GM06990 (cell line): ENCODE measurements around the gene PPP1R12A.

Experiments
- DNase-seq: peaks from one replicate; pipeline ENCODE4 v3.0.0-alpha.2; 2011; ENCODE audit not compliant: insufficient read length; ENCODE audit errors: extremely low read depth
- H3K27me3 ChIP-seq: replicated peaks from 2 replicates; pipeline ENCODE4 v1.6.0; 2011; ENCODE audit warnings: low read length; ENCODE audit not compliant: control insufficient read depth, insufficient read depth
- H3K36me3 ChIP-seq: 2 replicates; pipeline ENCODE4 v1.5.1; 2011; ENCODE audit warnings: low read length; ENCODE audit not compliant: control insufficient read depth, insufficient read depth
- H3K4me3 ChIP-seq: replicated peaks from 2 replicates; pipeline ENCODE4 v1.5.1; 2011; ENCODE audit warnings: low read depth, mild to moderate bottlenecking, control low read depth, low read length
- TF ChIP-seq, protein P1 (sequence below): IDR thresholded peaks from 2 replicates; pipeline ENCODE4 v1.5.1; 2011; ENCODE audit warnings: low read length, control low read depth, mild to moderate bottlenecking, inconsistent platforms; ENCODE audit not compliant: insufficient read depth, poor library complexity, severe bottlenecking

PPP1R12A gene

DNA sequence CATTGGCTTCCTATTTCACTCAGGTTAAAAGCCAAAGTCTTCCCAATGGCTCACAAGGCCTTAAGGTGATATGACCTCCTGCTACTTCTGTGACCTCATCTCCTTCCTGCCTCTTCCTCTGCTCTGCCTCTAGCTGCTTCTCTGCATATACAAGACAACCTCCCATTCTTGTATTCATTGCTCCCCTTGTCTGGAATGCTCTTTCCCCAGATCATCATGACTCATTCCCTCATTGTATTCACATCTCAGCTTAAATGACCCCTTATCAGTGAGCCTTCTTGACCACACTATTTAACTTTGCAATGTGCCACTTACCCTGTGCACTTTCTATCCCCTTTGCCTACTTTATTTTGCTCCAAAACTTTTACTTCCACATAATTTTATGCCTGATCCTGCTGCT is 90.2 kb downstream of the PPP1R12A start:
- Histone ChIP-seq H3K4me3 (no peak overlapping the region), H3K27me3 (no peaks in the 10 kb centered on the region), H3K36me3 (peaks cover 5% of the 10 kb centered on the region)
- DNase-seq = no peak
- TF ChIP-seq, protein P1, sequence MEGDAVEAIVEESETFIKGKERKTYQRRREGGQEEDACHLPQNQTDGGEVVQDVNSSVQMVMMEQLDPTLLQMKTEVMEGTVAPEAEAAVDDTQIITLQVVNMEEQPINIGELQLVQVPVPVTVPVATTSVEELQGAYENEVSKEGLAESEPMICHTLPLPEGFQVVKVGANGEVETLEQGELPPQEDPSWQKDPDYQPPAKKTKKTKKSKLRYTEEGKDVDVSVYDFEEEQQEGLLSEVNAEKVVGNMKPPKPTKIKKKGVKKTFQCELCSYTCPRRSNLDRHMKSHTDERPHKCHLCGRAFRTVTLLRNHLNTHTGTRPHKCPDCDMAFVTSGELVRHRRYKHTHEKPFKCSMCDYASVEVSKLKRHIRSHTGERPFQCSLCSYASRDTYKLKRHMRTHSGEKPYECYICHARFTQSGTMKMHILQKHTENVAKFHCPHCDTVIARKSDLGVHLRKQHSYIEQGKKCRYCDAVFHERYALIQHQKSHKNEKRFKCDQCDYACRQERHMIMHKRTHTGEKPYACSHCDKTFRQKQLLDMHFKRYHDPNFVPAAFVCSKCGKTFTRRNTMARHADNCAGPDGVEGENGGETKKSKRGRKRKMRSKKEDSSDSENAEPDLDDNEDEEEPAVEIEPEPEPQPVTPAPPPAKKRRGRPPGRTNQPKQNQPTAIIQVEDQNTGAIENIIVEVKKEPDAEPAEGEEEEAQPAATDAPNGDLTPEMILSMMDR = no peak

DNA sequence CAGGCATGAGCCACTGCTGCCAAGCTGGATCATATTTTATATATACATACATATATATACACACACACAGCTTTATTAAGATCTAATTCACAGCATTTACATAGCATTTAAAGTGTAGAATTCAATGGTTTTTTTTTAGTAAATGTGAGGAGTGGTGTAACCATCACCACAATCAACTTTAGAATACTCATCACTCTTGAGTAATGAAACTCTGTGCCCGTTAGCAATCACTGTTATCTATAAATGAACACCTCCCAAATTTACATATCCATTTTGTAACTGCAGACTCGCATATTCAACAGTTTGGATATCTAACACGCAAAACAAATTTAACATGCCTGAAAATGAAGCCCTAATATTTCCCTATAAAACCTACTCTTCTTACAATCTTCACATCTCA is 90.9 kb downstream of the PPP1R12A start:
- DNase-seq = no peak
- peaks cover 5% of the 10 kb centered on the region for H3K36me3 ChIP-seq
- no peak overlapping the region for H3K4me3 ChIP-seq
- TF ChIP-seq, protein P1 = no peak
- no peaks in the 10 kb centered on the region for H3K27me3 ChIP-seq

DNA sequence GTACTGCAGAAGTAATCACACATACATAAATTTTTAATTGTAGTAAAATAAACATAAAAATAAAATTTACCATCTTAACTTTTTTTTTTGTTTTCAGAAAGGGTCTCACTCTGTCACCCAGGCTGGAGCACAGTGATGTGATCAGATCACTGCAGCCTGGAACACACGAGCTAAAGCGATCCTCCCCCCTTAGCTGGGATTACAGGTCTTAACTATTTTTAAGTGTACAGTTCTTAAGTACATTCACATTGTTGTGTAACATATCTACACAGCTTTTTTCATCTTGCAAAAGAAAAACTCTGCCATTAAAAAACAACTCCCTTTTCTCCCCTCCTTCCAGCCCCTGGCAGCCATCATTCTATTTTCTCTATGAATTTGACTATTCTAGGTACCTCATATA is 92.3 kb downstream of the PPP1R12A start:
- DNase-seq = no peak
- TF ChIP-seq, protein P1 = no peak
- H3K36me3 ChIP-seq = peaks cover 6% of the 10 kb centered on the region
- H3K27me3 ChIP-seq = no peaks in the 10 kb centered on the region
- no peak overlapping the region for H3K4me3 ChIP-seq

DNA sequence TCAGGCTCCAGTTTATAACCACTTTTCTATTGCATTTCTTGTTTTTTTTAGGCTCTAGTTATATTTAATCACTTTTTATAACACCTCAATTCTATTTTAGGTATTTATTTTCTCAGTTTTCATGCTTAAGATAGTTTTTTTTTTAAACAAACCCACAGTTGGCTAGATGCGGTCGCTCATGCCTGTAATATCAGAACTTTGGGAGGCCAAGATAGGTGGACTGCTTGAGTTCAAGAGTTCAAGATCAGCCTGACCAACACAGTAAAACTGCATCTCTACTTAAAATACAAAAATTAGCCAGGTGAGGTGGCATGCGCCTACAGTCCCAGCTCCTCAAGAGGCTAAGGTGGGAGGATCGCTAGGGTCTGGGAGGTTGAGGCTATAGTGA is 93.0 kb downstream of the PPP1R12A start:
- TF ChIP-seq, protein P1 = no peak
- no peak overlapping the region for H3K4me3 ChIP-seq
- no peak for DNase-seq
- H3K36me3 ChIP-seq = peaks cover 6% of the 10 kb centered on the region
- no peaks in the 10 kb centered on the region for H3K27me3 ChIP-seq

DNA sequence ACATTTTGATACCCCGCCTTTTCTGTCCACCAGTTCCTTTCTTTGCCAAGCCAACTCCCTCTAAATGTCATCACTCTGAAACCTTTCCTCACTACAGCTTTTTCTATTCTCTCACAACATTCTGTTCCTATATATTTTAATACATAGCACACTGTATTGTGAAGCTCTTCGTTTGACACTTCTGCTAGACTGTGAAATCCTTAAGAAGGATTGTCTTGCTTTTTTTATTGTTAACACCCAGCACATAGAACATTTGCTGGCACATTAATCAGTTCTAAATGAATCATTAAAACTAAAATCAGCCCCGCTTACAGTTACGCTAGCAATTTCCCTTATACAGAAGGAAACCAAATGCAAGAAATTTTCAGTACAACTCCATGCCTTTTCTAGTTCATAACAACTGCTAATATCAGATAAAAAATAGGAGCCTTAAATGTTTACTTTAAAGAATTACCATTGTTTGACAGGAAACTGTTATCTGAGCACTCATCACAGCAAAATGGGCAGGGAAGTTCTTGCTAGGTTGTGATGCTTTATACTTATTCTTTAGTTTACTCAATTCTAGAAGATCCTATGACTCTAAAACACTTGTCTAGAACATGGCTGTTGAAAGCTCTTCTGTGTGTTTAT is 93.5 kb downstream of the PPP1R12A start:
- H3K36me3 ChIP-seq = peaks cover 6% of the 10 kb centered on the region
- H3K27me3 ChIP-seq = no peaks in the 10 kb centered on the region
- TF ChIP-seq, protein P1 = no peak
- no peak overlapping the region for H3K4me3 ChIP-seq
- no peak for DNase-seq

DNA sequence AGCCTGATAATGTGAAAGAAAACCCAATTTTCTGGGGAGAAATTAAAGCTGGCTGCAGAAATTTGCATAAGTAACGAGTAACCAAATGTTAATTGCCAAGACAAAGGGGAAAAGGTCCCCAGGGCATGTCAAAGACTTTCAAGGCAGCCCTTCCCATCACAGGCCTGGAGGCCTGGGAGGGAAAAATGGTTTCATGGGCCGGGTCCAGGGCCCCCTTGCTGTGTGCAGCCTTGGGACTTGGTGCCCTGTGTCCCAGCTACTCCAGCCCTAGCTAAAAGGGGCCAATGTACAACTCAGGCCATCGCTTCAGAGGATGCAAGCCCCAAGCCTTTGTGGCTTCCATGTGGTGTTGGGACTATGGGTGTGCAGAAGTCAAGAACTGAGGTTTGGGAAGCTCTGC is 96.5 kb downstream of the PPP1R12A start:
- Histone ChIP-seq H3K36me3 (peaks cover 2% of the 10 kb centered on the region; the same call in 1 of the 2 replicates), H3K4me3 (no peak overlapping the region), H3K27me3 (no peaks in the 10 kb centered on the region)
- DNase-seq = no peak
- TF ChIP-seq, protein P1 = no peak
